HG02588 (cell line): Measurements from ENCODE around the gene PPP2R5D.

Experiments used
- ATAC-seq: cut with Tn5 transposase; IDR thresholded peaks from one replicate; pipeline ENCODE4 v1.9.1; 2021; ENCODE audit warnings: mild to moderate bottlenecking, moderate library complexity; ENCODE audit not compliant: unreplicated experiment

PPP2R5D gene

GRCh38 chr6:42963179-42963854 lies 21.1 kb upstream of the PPP2R5D start:
- no peak for ATAC-seq

DNA sequence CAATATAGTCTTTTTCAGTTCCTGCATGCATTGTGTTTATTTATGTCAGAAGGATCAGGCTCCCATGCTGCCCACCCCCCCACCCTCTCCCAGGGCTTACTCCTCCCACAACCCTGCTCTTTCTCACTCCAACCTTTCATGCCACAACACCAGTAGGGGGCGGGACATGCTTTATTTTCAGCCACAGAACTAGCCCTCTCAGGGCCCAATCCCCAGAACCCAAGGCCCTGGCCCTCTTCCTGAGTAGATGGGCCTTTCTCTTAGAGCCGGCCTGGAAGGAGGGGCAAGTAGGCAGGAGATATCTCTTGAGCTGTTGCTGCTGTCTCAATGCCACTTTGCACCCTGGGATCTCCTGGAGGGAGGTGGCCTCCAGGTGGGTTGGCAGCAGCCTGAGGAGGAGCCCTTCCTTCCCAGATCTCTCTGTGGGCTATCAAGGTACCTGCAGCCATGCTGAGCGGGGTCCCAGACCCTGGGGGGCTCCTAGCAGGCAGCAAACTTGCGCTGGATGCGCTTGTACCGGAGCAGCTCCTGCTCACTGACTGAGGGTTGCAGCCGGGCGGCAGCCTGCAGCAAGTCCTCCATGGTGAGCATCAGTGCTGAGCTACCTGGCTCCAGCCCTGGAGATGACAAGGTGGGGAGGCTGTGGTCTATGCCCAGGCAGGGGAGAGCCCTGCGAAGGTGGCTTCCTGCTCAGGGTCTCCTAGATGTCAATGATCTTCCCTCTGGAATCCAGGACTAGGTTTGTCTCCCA lies 20.3 kb upstream of the PPP2R5D start:
- ATAC-seq, result no peak

- ATAC-seq, result no peak
These were observed 17.8 kb upstream of the PPP2R5D start for GRCh38 chr6:42966571-42966970.

GRCh38 chr6:42967228-42967627 lies 17.1 kb upstream of the PPP2R5D start:
- no peak for ATAC-seq

- no peak for ATAC-seq
These were observed 16.2 kb upstream of the PPP2R5D start for GRCh38 chr6:42968126-42968701.

- ATAC-seq, result no peak
These were observed 15.6 kb upstream of the PPP2R5D start for GRCh38 chr6:42968783-42969182.

DNA sequence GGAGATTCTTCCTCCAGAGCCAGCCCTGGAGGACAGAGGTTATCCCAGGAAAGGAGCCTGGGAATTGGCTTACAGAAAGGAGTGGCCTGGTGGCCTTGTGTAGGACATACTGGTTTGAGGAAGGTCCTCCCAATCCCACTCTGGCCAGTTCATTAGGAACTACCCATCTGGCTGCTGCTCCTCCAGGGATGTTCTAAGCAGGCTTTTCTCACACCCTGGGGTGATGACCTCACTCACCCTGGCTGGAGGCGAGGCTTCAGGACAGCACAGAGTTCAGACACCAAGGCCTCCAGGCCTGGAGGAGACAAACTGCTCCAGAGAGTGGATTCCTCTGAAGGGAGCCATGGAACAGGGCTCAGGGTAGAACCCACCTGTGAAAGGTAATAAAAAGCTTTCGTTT lies 14.9 kb upstream of the PPP2R5D start:
- ATAC-seq, result no peak

- no peak for ATAC-seq
These were observed 14.4 kb upstream of the PPP2R5D start for GRCh38 chr6:42969934-42970333.

DNA sequence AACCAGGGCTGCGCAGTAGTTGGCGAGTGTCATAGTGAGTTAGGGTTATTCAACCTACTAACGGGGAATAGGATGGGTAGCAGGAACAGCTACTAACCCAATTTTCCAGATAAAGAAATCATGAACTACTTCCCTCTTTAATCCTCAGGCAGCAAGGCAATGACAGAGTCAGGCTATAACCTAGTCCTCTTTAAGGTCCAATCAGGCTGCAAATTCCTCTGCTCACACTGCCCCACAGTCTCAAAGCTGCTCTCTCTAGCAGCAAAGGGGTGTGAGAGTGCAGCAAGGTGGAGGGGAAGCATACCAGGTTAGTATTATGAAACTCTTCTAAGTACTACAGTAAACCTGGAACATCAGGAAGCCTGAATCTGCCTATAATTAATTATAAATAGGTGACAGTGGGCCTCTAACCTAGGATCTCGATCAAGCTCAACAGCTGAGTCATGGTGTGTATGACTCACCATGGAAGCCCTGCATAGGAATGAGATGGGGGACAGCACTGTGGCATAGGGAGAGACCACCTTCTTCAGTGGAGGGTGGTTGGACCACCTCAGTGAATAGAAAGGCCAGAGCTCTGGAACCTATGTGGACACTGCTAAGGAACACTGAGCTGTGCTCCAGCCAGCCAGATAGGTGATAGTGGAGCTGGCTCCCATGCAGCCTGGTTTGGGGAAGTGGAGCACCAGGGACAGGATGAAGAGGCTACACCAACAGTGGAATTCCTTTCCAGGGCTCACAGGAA lies 13.3 kb upstream of the PPP2R5D start:
- ATAC-seq, result no peak

DNA sequence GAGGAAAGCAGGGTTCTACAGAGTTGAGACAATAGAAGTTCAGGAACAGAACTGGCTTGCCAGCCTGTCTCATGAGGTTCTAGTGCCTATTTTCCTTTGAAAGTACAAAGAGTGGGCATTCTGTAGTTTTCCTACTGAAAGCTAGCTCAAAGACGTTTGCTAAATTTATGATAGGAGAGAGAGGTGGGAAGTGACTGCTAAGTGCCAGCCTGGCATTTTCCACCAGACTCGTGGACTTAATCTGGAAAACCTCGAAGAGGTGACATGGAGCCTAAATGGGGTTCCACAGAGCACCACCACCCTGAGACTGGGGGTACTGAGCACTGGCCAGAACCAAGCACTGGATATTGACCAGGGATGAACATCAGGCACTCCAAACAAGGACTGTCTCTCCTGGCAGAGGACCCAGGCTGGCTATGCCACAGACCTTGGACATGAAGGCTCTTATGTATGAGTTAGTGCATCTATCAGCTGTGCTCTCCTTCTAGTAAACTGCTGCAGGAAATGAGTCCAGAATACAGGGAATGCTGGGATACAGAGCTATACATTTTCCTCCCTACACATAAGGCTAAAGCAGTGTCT lies 12.5 kb upstream of the PPP2R5D start:
- ATAC-seq, result no peak

DNA sequence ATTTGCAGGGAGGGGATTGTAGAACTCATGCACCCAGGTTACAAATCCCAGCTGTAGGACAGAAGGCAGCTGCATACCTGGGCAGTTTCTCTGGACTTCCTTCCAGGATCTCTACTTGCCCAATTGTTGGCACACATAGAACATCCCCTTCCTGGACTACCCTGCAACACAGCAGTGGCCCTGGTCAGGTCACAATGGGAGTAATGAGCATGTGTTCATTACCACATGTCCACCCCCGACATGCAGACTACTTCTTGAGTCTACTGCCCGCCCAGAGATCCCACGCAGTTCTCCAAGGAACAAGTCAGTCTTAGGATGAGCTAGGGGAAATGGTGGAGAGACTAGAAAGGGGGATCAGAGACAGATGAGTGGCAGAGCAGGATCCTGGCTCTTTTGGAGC lies 10.4 kb upstream of the PPP2R5D start:
- ATAC-seq, result no peak

DNA sequence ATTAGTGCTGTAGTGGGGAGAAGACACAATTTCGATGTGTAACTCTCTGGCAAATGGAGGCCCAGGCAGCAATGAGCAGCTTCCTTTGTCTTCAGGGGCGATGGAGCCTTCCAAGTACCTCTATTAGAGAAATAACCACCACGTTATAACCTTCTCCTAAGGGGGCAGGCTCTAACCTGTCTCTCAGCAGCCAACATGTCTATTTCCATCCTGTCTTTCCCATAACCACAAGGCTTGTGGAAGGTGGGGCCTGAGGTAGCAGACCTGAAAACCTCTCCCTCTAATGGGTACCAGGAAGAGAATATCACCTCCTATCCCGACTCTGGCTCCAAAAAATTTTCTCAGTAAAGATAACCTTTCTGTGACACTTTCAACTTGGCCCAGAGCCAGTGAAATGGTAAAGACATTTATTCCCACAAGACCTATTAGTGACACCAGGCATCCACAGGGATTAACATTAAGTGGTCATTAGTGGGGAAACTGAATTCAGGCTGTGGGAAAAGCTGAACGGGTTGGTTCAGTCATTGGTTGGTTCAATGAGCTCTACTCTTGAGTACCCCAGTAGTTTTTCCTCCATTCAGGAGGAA lies 9.4 kb upstream of the PPP2R5D start:
- no peak for ATAC-seq

DNA sequence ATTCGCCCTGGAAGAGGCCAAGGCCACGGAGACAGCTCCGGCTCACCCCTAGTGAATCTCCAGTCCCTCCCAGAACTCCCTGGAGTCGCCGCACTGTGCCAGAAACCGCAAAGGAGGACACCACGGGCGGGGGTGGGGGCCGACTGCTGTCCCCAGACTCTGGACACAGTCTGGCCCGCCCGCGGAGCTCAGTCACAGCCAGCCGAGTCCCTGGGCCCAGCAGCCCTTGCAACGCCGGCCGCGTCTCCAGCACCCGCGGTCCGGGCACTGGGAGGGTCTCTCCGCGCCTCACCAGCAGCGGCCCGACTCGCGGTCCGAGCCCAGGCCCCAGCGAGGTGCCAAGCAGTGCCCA lies 5.9 kb upstream of the PPP2R5D start:
- peak; percentile 21 for ATAC-seq

- peak; percentile 83 for ATAC-seq
These were observed 5.4 kb upstream of the PPP2R5D start, which contains the start of gene PEX6 for GRCh38 chr6:42978839-42979522. Gene PEX6 (minus strand): TSS chr6:42979181. CDS start chr6:42979150, 31 bp downstream.

DNA sequence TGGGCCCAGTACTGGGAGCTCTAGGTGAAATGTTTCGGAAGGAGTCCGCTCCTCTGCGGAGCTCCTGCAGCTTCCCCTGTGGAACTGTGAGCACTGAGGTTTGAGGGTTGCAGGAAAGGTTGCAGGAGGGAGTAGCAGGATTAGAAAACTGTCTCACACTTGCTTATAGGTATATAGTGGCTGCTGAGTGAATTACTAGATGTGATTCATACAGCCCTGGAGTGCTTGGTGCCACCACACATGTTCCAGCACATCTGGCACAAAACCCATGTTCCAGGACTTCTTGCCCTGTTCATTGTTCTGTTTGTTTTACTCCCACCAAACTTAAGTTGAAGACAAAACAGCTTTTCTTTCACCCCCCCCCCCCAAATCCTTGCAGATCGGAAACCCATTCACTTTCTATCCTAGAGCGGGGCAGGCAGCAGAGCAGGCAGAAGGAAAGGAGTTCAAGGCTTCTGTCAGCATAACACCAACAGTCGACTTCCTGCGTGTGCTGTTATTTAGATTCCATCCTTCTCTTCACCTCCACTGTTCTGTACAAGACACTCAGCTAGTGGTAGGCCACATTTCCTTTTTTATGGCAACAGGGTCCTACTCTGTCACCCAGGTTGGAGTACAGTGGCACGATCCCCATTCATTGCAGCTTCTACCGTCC lies 4.7 kb upstream of the PPP2R5D start:
- ATAC-seq, result no peak

GRCh38 chr6:42981836-42982235 lies 2.5 kb upstream of the PPP2R5D start:
- ATAC-seq, result no peak

GRCh38 chr6:42984924-42985475 lies 630 bp downstream of the PPP2R5D start:
- no peak for ATAC-seq

DNA sequence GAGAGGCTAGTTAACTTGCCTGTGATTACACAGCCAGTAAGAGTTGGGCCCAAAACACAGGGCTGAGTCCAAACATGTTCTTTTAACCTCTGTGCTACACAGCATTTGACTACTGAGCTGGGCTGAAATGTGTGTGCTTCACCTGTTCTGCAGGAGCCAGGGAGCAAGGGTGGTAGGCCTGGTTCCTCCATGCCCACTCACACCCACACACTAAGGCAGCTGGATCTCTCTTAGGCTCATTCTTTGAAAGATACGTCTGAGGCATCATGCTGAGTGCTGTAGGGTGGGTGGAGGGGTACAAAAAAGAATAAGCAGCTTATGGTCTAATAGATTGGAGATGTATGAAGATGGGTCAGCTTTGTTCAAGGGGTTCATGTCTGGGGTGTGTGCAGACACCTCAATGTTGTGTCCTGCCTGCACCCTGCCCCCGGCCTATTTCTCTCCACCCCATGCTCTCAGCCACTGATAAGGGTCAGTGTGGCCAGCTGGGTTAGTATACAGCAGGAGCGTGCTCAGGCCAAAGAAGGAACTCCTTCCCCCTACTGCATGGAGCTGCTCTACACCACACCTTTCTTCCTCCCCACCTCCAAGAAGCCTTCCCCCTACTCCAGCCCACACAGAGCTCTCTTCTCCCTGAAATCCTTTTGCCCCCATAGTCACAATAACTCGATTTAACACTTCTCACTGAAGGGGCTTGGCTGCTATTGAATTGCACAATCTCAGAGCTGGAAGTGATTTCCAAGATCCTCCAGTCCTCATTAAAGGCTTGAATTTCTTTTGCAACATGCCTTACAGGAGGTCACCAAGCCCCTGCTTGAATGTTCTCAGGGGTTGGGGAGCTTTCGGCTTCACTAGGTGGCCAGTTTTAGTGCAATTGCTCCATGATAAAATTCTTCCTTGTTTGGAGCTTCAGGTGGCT lies 3.4 kb downstream of the PPP2R5D start:
- no peak for ATAC-seq
